ENCODE data around the gene PRDM16.

DNA sequence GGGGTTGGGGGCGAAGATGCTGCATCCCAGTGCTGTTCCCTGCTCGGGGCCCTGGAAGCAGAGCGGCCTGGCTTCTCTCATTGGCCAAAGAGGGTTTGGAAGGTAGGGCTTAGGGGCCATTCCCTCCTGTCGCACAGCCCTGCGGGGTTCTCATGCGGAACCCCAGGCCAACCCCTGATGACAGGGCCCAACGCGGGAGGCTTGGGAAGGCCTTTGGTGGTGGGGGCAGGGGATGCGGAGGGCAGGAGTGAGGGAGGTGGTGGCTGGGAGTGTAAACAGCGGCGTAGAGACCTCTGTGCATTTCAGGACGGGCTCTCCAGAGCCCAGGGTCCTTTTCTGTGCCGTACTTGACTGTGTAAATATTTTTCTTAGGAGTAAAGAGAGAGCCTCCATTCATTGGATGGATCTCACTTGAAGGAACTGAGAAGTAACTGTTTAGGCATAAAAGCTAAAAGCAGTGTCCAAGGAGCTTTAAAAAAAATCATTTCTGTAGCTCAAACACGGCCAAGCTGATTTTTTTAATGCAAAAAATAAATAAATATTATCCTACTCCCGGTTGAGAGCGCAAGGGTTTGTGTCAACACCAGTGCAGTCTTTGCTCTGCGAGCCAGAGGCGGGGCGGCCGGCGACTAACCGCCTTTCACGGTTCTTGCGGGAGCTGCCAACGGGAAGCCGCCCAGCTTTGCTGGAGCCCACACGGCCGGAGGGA, 169.1 kb downstream of the PRDM16 start:
- TF ChIP-seq POLR2A (IDR thresholded peaks at IDR 0.05) = no peak
- TF ChIP-seq, protein P1, sequence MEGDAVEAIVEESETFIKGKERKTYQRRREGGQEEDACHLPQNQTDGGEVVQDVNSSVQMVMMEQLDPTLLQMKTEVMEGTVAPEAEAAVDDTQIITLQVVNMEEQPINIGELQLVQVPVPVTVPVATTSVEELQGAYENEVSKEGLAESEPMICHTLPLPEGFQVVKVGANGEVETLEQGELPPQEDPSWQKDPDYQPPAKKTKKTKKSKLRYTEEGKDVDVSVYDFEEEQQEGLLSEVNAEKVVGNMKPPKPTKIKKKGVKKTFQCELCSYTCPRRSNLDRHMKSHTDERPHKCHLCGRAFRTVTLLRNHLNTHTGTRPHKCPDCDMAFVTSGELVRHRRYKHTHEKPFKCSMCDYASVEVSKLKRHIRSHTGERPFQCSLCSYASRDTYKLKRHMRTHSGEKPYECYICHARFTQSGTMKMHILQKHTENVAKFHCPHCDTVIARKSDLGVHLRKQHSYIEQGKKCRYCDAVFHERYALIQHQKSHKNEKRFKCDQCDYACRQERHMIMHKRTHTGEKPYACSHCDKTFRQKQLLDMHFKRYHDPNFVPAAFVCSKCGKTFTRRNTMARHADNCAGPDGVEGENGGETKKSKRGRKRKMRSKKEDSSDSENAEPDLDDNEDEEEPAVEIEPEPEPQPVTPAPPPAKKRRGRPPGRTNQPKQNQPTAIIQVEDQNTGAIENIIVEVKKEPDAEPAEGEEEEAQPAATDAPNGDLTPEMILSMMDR (IDR thresholded peaks at IDR 0.05) = no peak

All from testis (tissue), 2 donors.